CD4-positive, alpha-beta T cell (primary cell): ENCODE results near the gene PHETA2. TPM values are rescaled to one million over a fixed set of nuclear protein-coding genes. Genes with fewer than 3 reads are reported as not detected.

ENCODE experiments used
- ATAC-seq: fragments of 200-7000 bp; cut with Tn5 transposase; one replicate; pipeline ENCODE4 v1.10.0; 2022; ENCODE audit warnings: mild to moderate bottlenecking; ENCODE audit not compliant: poor library complexity
- CTCF ChIA-PET: fragments of 350-600 bp; sonication (Branson Sonifier 250); formaldehyde crosslinking; loops from one replicate; lab custom pipeline; 2021; ENCODE audit warnings: antibody characterized with exemption, inconsistent platforms; lab: Charles Lee
- POLR2A ChIA-PET: fragments of 350-600 bp; sonication (Branson Sonifier 250); formaldehyde crosslinking; loops from one replicate; lab custom pipeline; 2021; ENCODE audit warnings: antibody characterized with exemption, inconsistent platforms; lab: Charles Lee
- DNase-seq, 14 experiments: peaks; one replicate each; pipeline ENCODE4 v3.0.0-alpha.2; 2013 to 2020; ENCODE audit warnings: mixed read lengths in 2 of 14
- H3K27ac ChIP-seq, 2 donors: one replicate each; pipeline versions ENCODE4 v1.5.1 to v1.7.0; 2013; ENCODE audit warnings: low read length in 2 of 2, low read depth in 1 of 2, mild to moderate bottlenecking in 1 of 2
- H3K27me3 ChIP-seq, 2 experiments: 1 replicate in 1 of 2; 2 replicates in 1 of 2; pipeline versions ENCODE4 v1.6.1 to v1.7.0; 2013; ENCODE audit warnings: low read length in 2 of 2, control low read depth in 1 of 2, mild to moderate bottlenecking in 1 of 2, moderate library complexity in 1 of 2; ENCODE audit not compliant: insufficient read depth in 2 of 2, control insufficient read depth in 1 of 2
- H3K36me3 ChIP-seq: one replicate; pipeline ENCODE4 v1.6.1; 2013; ENCODE audit warnings: low read length, control low read depth; ENCODE audit not compliant: insufficient read depth
- H3K4me1 ChIP-seq: one replicate; pipeline ENCODE4 v1.6.1; 2013; ENCODE audit warnings: low read length, control low read depth; ENCODE audit not compliant: insufficient read depth
- H3K4me3 ChIP-seq: one replicate; pipeline ENCODE4 v1.5.1; 2013; ENCODE audit warnings: mild to moderate bottlenecking, low read length, moderate library complexity
- H3K9me3 ChIP-seq, 2 experiments: 1 replicate in 1 of 2; 2 replicates in 1 of 2; pipeline versions ENCODE4 v1.6.1 to v1.7.0; 2013; ENCODE audit warnings: low read length in 2 of 2, mild to moderate bottlenecking in 2 of 2, control low read depth in 1 of 2, moderate library complexity in 1 of 2; ENCODE audit not compliant: control insufficient read depth in 1 of 2, insufficient read depth in 1 of 2
- H3K27ac Mint-ChIP-seq: one replicate; pipeline ENCODE4 v1.8.0; 2020; ENCODE audit warnings: mixed read lengths
- H3K27me3 Mint-ChIP-seq: one replicate; pipeline ENCODE4 v1.8.0; 2021; ENCODE audit warnings: mixed read lengths
- H3K36me3 Mint-ChIP-seq: one replicate; pipeline ENCODE4 v1.8.0; 2021; ENCODE audit warnings: low read depth, mixed read lengths
- H3K4me1 Mint-ChIP-seq: one replicate; pipeline ENCODE4 v1.8.0; 2021; ENCODE audit warnings: low read depth, mixed read lengths
- H3K4me3 Mint-ChIP-seq: one replicate; pipeline ENCODE4 v1.8.0; 2020; ENCODE audit warnings: mild to moderate bottlenecking, mixed read lengths
- H3K9me3 Mint-ChIP-seq: one replicate; pipeline ENCODE4 v1.8.0; 2020; ENCODE audit warnings: mixed read lengths
- CTCF ChIP-seq: fragments of 200-600 bp; IDR thresholded peaks from one replicate; pipeline ENCODE4 v1.8.0; 2022; ENCODE audit warnings: antibody characterized with exemption, mild to moderate bottlenecking
- intact Hi-C, 2 experiments: fragments of 100-400 bp; cut with DNase I in 1 of 2; cut with micrococcal nuclease in 1 of 2; formaldehyde crosslinking; loops; one replicate each; pipeline versions ENCODE4 v1.15.1 to v1.9.0; 2023 to 2025; cut with DNase I, micrococcal nuclease
- total RNA-seq, 174 experiments: library from RNA in 2 of 174; stranded (reverse) in 2 of 174; gene quantifications; one replicate each; pipeline ENCODE4 v1.2.3 and lab custom pipeline; 2021 to 2026

PHETA2 gene
- total RNA-seq, 2 experiments from 2014 or later = 0.27 to 0.42 TPM

- H3K27ac Mint-ChIP-seq = no peak overlapping the region
Measured at GRCh38 chr22:42041784-42042183, 32.3 kb upstream of the PHETA2 start.

GRCh38 chr22:42050641-42051180 is 23.3 kb upstream of the PHETA2 start:
- H3K9me3 ChIP-seq = no peaks in the 10 kb centered on the region
- no peaks in the 10 kb centered on the region for H3K27me3 ChIP-seq
- no peaks in the 10 kb centered on the region for H3K36me3 ChIP-seq
- Mint-ChIP-seq H3K36me3 (no peaks in the 10 kb centered on the region), H3K4me3 (no peak overlapping the region), H3K4me1 (no peaks in the 10 kb centered on the region), H3K27me3 (no peaks in the 10 kb centered on the region), H3K9me3 (no peaks in the 10 kb centered on the region), H3K27ac (no peak overlapping the region)
- intact Hi-C loops = no loop called here
- no peaks in the 10 kb centered on the region for H3K4me1 ChIP-seq
- no peak for TF ChIP-seq CTCF
- CTCF ChIA-PET = no interaction called here
- ATAC-seq = no peak
- POLR2A ChIA-PET = no interaction called here
- no peak overlapping the region for H3K27ac ChIP-seq
- DNase-seq = no peak
- no peak overlapping the region for H3K4me3 ChIP-seq

More at GRCh38 chr22:42041784-42042183, 32.3 kb upstream of the PHETA2 start:
- no peak overlapping the region for H3K27ac ChIP-seq
- no peak overlapping the region for H3K4me3 ChIP-seq
- no peaks in the 10 kb centered on the region for H3K4me1 ChIP-seq
- intact Hi-C loops = no loop called here
- no peak overlapping the region for H3K4me3 Mint-ChIP-seq
- TF ChIP-seq CTCF = no peak
- H3K9me3 ChIP-seq = peaks cover 11 to 12% of the 10 kb centered on the region in 2 experiments
- H3K27me3 Mint-ChIP-seq = no peaks in the 10 kb centered on the region
- POLR2A ChIA-PET = interaction anchor here (0.6 kb wide), 1 partner anchor 115 kb away, joined by 3 read pairs; no protein-coding TSS in a partner anchor
- ATAC-seq (no peak), DNase-seq (no peak)
- H3K27me3 ChIP-seq = no peaks in the 10 kb centered on the region
- H3K4me1 Mint-ChIP-seq = no peaks in the 10 kb centered on the region
- CTCF ChIA-PET = no interaction called here
- H3K9me3 Mint-ChIP-seq = peaks cover 9% of the 10 kb centered on the region
- peaks cover 7% of the 10 kb centered on the region for H3K36me3 Mint-ChIP-seq
- no peaks in the 10 kb centered on the region for H3K36me3 ChIP-seq

- Mint-ChIP-seq H3K4me1 (no peaks in the 10 kb centered on the region), H3K36me3 (peaks cover 8% of the 10 kb centered on the region), H3K27me3 (no peaks in the 10 kb centered on the region), H3K27ac (no peak overlapping the region), H3K9me3 (peaks cover 8% of the 10 kb centered on the region), H3K4me3 (no peak overlapping the region)
- peaks cover 0 to 11% of the 10 kb centered on the region in 2 experiments for H3K9me3 ChIP-seq
- no peaks in the 10 kb centered on the region for H3K4me1 ChIP-seq
- ATAC-seq (no peak), DNase-seq (no peak)
- no peak overlapping the region for H3K4me3 ChIP-seq
- TF ChIP-seq CTCF = no peak
- H3K36me3 ChIP-seq = no peaks in the 10 kb centered on the region
- CTCF ChIA-PET = interaction anchor here (0.6 kb wide), 1 partner anchor 158 kb away, joined by 4 read pairs; no protein-coding TSS in a partner anchor
- H3K27me3 ChIP-seq = no peaks in the 10 kb centered on the region
- H3K27ac ChIP-seq = no peak overlapping the region
- POLR2A ChIA-PET = no interaction called here
- intact Hi-C loops = loop anchor here in 1 of 2 experiments (1.0 kb wide), 1 partner anchor 22 kb away; no protein-coding TSS in a partner anchor
Measured at GRCh38 chr22:42052765-42053164, 21.3 kb upstream of the PHETA2 start.
